ENCODE data around the gene TEDDM1.
A peak's percentile ranks its signal among the peaks of the same experiment; 100 is the strongest.

- TF ChIP-seq CTCF (conservative IDR thresholded peaks at IDR 0.05; ENCODE audit: low read depth in 2 of 2) (peak; percentile 30 to 50; a peak in 2 of 4 replicates), EZH2 (IDR thresholded peaks at IDR 0.05; ENCODE audit: low read depth, unreplicated experiment) (no peak), JUNB (IDR thresholded peaks at IDR 0.05; ENCODE audit: unreplicated experiment) (no peak), POLR2AphosphoS5 (IDR thresholded peaks at IDR 0.05; ENCODE audit: low read depth) (no peak), CREB1 (CRISPR knock-in tag; IDR thresholded peaks at IDR 0.05; ENCODE audit: low read depth) (no peak), EZH2phosphoT487 (IDR thresholded peaks at IDR 0.05; ENCODE audit: unreplicated experiment) (no peak), STAT1 (IDR thresholded peaks at IDR 0.05; ENCODE audit: unreplicated experiment) (no peak), ZNF331 (CRISPR knock-in tag; IDR thresholded peaks at IDR 0.05; ENCODE audit: low read depth) (no peak), NANOG (IDR thresholded peaks at IDR 0.05; ENCODE audit: borderline replicate concordance) (no peak)
- TF ChIP-seq, protein P1, sequence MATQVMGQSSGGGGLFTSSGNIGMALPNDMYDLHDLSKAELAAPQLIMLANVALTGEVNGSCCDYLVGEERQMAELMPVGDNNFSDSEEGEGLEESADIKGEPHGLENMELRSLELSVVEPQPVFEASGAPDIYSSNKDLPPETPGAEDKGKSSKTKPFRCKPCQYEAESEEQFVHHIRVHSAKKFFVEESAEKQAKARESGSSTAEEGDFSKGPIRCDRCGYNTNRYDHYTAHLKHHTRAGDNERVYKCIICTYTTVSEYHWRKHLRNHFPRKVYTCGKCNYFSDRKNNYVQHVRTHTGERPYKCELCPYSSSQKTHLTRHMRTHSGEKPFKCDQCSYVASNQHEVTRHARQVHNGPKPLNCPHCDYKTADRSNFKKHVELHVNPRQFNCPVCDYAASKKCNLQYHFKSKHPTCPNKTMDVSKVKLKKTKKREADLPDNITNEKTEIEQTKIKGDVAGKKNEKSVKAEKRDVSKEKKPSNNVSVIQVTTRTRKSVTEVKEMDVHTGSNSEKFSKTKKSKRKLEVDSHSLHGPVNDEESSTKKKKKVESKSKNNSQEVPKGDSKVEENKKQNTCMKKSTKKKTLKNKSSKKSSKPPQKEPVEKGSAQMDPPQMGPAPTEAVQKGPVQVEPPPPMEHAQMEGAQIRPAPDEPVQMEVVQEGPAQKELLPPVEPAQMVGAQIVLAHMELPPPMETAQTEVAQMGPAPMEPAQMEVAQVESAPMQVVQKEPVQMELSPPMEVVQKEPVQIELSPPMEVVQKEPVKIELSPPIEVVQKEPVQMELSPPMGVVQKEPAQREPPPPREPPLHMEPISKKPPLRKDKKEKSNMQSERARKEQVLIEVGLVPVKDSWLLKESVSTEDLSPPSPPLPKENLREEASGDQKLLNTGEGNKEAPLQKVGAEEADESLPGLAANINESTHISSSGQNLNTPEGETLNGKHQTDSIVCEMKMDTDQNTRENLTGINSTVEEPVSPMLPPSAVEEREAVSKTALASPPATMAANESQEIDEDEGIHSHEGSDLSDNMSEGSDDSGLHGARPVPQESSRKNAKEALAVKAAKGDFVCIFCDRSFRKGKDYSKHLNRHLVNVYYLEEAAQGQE (IDR thresholded peaks at IDR 0.05; ENCODE audit: unreplicated experiment): no peak
- TF ChIP-seq, protein P2, sequence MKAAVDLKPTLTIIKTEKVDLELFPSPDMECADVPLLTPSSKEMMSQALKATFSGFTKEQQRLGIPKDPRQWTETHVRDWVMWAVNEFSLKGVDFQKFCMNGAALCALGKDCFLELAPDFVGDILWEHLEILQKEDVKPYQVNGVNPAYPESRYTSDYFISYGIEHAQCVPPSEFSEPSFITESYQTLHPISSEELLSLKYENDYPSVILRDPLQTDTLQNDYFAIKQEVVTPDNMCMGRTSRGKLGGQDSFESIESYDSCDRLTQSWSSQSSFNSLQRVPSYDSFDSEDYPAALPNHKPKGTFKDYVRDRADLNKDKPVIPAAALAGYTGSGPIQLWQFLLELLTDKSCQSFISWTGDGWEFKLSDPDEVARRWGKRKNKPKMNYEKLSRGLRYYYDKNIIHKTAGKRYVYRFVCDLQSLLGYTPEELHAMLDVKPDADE (IDR thresholded peaks at IDR 0.05): no peak
These were observed 44.0 kb upstream of the TEDDM1 start for GRCh38 chr1:182444497-182444896.

All from GM23338 (cell line).